HG03571 (cell line): ENCODE measurements around the gene KISS1R.
A peak's percentile ranks its signal among the peaks of the same experiment; 100 is the strongest.

Experiments
- ATAC-seq: cut with Tn5 transposase; IDR thresholded peaks from one replicate; pipeline ENCODE4 v1.9.1; 2021; ENCODE audit not compliant: unreplicated experiment

Gene KISS1R

DNA sequence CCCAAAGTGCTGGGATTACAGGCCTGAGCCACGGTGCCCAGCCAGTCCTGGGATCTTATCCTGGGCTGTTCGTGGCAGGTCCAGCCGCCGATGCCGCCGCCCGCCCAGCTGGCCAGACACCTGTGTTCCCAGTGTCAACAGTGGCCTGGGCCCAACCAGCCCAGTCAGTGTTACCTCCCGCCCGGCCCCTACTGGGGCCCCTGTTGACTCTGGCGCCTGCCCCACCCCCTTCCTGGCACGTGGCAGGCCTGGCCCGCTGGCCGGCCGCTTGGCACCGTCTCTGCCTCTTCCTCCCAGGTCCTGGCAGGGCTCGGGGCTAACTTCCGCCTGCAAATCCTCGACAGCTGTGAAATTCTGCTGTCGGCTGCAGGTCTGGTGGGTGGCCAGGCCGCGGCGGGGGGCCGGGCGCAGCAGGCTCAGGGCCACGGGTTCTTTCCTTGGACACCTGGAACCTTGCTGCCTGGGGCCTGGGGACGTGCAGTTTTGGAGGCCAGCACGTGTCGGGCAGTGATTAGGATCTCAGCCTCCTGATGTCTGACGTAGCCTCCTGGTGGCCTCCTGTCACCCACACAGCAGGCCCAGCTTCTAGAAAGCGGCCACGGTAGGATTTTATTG, 17.8 kb downstream of the KISS1R start:
- no peak for ATAC-seq

DNA sequence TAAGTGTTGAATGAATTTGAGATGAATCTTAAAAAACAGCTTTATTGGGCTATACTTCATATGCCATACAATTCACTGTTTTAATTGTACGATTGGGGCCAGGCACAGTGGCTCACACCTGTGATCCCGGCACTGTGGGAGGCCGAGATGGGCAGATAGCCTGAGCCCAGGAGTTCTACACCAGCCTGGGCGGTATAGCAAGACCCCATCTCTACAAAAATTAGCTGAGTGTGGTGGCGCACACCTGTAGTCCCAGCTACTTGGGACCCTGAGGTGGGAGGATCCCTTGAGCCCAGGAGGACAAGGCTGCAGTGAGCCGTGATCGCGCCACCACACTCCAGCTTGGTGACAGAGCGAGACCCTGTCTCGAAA, 19.0 kb downstream of the KISS1R start:
- ATAC-seq, result no peak

DNA sequence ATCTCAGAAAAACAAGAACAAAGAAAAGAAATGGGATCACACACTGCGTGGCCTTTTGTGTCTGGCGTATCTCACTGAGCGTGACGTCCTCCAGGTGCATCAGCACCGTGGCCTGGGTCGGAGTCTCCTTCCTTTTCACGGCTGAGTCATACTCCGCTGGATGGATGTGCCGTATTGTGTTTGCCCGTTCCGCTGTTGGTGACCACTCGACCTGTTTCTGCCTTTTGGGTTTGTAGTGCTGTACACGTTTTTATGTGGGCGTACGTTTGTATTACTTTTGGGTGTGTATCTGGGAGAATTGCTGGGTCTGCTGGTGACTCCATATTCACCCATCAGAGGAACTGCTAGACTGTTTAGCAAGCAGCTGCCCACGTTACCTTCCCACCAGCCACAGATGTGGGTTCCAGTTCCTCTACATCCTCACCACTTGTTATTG, 20.1 kb downstream of the KISS1R start:
- ATAC-seq, result no peak

DNA sequence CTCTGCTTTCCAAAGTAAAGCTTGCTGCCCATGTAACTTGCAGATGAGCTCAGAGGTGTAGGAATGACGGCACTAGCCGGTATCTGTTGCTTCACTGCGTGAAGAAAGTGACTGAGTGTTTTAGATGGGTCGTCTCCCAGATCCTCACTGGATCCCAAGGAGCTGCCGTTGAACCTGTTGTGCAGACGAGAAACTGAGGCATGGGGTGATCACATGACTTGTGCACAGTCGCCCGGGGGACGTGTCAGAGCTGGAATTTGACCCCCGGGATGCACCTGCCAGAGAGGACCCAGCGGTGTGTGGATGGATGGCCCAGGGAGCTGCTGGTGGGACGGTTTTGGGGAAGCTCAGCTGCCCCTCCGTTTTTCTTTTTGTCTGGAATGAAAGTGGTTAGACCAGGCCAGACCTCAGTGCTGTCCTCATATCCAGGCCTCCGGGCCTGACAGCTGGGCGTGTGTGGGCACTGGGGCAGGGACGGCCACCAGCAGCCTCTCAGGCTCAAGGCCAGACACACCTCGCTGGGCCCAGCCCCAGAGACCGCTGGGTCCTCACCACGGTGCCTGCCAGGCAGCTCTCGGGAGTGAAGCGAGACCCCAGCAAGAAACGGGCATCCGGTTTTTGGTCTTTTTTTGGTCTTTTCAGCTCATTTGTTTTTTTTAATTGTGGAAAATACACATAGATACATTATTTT, 21.2 kb downstream of the KISS1R start:
- no peak for ATAC-seq

DNA sequence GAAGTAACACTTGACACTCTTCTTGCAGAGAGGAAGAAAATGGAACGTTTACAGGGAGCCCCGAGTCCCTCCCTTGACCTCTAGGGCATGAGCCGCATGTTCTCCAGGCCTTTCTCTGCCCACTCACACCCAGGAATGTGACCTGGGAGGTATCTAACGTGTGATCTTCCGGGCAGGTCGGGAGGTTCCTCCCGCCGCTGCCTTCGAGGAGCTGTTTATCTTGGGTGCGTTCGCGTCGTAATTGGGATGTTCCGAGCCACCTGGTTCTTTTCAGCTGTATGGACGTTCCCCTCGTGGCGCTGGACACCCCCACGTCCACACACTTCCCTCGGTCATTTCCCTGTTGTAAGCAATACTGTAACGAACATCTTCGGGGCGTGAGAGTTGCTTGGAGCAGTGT, 22.3 kb downstream of the KISS1R start:
- no peak for ATAC-seq

GRCh38 chr19:939922-940321, 22.8 kb downstream of the KISS1R start:
- ATAC-seq, result no peak

GRCh38 chr19:940591-941291, 23.6 kb downstream of the KISS1R start:
- ATAC-seq, result no peak

- ATAC-seq, result no peak
Measured at GRCh38 chr19:941292-942132, 24.4 kb downstream of the KISS1R start.

- ATAC-seq, result no peak
Measured at GRCh38 chr19:942133-942645, 25.1 kb downstream of the KISS1R start.

GRCh38 chr19:943551-944170, 26.5 kb downstream of the KISS1R start:
- no peak for ATAC-seq

GRCh38 chr19:944171-944567, 27.0 kb downstream of the KISS1R start:
- no peak for ATAC-seq

- ATAC-seq, result no peak
Measured at GRCh38 chr19:944663-945241, 27.6 kb downstream of the KISS1R start.

DNA sequence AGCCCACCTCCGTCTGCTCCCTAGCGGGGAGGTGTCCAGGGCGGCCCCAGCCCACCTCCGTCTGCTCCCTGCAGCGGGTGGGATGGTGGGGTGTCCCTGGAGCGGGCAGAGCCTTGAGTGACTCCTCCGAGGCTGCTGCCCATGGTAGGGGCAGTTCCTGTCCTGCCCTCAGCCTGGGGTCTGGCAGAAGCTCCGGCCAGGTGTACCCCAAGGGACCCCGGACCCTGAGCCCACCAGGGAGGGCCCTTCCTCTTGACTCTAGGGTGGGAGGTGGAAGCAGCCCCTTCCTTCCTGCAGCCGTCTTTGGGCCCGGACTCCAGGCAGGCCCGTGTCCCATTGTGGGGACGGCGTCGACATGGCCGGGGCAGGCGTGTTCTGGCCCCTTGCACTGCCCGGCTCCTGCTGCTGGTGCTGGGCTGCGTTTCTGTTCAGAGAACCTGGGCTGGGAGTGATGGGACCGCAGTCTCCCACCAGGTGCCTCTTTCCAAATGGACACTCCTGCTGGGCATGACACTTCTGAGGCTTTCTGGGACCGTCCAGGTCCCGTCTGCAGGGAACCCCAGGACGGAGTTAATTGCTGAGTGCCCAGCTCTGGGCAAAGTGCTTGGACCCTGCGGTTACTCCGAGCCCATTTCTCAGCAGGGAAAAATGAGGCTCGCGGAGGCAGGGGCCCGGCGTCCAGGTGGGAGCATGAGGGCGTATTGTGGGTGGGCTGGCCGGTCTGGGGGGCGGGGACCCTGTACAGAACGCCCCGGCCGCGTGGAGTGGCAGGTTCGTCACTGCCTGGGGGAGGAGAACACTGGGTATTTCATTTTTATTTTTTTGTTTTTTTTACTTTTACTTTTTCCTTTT, 28.5 kb downstream of the KISS1R start:
- no peak for ATAC-seq

GRCh38 chr19:947090-947706, 30.1 kb downstream of the KISS1R start:
- ATAC-seq, result peak; percentile 6

- ATAC-seq, result peak; percentile 58
Measured at GRCh38 chr19:947707-948539, 30.8 kb downstream of the KISS1R start.

- ATAC-seq, result no peak
Measured at GRCh38 chr19:948842-949496, 31.8 kb downstream of the KISS1R start.

DNA sequence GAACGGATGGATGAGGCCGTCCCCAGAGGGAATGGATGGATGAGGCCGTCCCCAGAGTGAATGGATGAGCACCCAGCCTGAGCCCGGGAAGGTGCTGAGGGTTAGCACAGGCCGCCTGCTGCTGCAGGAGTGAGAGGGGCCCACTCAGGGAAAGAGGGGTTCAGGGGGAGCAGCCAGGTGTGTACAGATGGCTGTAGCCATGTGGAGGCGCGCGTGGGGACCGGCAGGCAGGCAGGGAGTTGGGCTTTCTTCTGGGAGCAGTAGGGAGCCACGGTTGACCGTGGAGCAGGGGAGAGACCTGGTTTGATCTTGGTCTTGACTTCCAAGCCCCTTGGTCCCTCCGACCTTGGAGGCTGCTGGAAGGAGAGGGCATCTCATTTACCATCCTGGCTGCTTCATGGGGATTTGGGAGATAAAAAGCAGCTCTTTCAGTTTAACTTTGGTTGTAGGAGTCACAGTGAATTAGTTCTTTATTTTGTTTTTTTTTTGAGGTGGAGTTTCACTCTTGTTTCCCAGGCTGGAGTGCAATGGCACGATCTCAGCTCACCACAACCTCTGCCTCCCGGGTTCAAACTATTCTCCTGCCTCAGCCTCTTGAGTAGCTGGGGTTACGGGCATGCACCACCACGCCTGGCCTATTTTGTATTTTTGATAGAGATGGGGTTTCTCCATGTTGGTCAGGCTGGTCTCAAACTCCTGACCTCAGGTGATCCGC, 33.4 kb downstream of the KISS1R start:
- no peak for ATAC-seq
